Kidney glomerular epithelial cell (primary cell): ENCODE measurements around the gene TMEM200A.

Source experiments
- DNase-seq: peaks from one replicate; lab custom pipeline; 2025; lab: John Stamatoyannopoulos, UW

The TMEM200A gene

DNA sequence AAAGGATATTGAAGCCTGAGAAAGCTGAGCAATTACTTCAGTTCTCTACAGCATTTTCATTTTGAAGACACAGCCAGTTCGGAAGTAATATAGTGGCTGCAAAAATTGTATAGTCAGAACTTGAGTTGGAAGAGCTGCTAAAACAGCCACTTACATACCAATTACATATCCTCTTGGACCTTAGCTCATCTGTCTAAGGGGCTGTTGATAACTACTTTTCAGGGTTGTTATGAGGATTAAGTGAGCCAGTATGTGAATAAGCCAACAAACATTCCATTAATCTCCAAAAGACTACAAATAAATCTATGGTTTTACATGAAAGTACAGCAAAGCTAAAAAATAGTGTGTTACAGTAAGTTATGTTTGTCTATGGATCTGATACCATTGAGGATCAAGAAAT is 59.7 kb downstream of the TMEM200A start:
- no peak for DNase-seq

DNA sequence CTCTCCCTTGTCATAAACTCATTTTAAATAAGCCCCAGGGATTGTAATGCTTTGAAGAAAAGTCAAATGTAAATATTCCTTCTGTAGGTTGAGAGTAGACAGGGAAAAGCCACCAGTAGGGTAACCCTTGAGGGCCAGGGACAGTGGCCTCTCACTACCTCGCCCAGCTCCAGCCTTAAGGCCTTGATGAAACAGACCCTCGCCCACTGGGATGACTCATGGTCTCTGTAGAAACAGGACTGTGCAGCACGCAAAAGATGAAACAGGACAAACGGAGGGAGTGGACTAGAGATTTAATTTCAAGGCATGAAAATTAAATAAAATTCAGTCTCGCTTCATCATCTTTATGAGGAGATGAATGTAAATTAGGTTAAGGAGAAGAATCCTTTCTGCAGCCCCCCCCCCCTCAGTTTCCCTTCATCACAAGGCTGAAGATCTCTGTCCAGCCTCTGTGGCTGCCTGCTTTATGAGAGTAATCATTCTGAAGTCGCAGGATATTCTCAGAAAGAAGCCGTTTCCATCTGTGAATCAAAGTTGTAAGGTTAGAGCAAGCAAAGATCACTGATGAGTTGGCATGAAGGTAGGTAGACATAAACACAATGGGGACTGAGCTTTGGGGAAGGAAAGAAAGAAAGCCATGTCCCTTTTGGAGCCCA is 60.4 kb downstream of the TMEM200A start:
- DNase-seq: no peak

DNA sequence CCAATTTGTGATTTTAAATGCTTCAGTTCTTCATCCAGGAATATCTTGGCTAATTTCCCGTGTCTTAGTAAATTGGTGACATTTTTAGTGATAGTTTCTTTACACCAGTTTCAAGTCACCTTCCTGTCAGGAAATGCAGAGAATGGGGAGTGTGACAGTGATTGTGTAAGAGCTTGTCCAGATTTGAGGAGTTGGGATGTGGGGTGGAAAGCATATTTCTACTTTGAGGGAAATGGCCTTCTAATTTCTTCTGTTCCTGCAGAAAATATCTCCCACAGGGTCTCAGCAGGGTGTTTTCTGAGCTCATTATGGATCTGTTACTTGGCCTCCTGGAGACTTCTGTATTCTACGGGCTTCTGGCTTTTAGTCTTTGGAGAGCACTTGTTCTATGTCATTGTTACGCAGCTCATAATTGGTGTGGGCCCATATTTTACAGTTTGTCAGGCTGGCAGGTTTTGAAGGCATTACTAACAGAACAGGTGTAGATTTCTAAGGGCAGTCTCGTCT is 65.6 kb downstream of the TMEM200A start:
- DNase-seq: no peak

DNA sequence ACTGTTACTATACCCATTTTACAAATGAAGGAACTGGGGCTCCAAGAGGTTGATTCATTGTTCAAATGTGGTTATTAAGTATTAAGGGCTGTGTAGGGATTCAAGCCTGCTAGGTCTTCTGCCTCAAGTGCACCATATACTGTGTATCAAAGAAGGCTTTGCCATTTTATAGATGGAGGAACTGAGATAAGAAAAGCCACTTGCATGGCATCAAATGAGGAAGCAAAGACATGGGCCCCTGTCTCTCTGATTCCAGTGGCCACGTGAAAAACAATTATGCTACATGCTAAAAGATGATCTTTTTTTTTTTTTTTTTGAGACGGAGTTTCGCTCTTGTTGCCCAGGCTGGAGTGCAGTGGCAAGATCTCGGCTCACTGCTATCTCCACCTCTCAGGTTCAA is 67.0 kb downstream of the TMEM200A start:
- DNase-seq: no peak

DNA sequence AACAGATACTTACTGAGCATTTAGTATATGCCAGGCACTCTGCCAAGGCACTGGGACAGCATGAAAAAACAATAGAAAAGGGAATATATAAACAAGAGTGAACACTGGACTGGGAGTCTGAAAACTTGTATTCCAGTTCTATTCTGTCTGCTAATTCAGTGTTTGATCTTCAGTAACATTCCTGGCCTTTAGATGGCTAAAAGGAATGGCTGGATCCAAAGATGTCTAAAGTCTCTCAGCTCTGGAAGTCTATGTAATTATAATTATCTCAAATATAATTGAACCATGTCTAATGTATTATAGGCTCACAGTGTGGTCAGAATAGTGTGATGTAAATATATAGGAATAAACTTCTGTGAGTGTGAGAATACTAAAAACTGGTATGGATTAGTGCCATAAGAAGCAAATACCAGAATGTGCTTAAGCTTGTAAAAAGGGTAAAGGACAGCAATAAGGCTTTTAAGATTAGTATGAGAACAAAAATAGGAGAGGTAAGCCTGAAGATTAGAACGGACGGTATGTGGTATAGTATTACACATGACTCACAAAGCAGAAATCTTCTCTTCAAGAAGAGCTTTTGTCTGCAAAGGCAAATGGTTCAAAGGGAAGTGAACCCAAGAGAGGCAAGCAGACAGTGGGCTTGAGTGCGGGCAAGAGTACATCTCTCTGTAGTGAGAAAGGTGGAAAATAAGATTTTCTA is 68.5 kb downstream of the TMEM200A start:
- DNase-seq: no peak

DNA sequence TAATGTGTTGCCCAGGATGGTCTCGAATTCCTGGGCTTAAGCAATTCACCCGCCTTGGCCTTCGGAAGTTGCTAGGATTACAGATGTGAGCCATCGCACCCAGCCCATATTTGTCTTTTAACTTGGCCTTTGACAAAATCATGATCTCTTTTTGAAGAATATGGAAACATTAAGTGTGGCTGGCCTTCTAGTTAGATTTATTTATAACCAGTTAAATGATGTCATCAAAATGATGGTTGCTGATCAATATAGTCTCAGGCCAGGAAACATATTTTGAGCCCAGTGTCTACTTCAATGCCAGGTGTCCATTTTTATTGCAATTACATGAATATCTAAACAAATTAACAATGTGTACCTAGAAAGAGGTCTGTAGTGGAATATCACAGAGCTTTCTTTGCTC is 69.4 kb downstream of the TMEM200A start:
- DNase-seq: no peak

DNA sequence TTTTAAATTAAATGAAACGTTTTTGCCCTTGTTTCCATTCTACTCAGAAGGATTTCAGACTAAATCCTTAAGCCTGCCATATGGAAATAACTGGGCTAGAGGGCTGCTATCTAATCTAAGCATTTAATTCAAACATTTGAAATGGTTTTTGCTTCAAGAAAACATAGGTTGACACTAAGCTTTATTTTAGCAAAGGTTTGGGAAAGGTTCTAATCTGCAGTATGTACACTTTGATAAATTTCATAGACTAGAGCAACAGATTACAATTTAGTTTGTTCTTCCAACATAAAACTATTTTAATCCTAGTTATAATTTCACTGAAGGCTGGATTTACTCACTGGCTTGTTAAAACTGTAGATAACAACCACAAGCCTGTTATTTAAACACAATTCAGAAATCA is 72.1 kb downstream of the TMEM200A start:
- DNase-seq: no peak

DNA sequence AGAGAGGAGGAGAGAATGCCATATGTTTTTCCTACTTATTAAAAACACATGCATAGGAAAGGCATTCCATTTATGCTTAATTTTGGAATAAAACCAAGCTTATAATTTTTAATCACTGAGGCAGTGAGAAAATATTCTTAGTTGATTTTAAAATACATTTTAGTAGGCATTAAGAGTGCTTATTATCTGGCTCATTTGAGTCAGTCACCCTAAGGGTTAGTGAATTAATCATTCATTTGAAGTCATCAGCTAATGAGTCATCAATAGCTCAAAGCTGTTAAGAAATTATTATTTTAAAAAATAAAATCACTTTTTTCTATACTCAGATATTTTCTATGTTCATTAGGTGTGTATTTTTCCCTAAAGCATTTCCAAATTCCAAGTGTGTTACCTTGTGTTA is 81.6 kb downstream of the TMEM200A start:
- DNase-seq: no peak

DNA sequence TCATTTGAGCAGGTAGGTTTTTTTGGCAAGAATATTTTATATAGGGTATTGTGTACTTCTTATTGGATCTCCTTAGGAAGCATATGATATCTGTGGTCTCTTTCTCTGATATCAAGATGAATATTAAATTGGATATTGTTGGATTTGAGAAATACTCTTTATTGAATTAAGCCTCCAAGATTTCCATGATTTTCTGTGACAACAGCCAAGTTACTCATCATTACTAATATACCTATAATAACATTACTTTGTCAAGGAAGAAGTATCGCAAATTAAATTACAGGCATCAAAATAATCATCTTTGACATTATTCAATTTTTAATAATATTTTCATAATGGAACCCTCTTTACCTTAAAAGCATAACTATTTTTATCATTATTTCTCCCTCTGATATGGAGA is 86.5 kb downstream of the TMEM200A start:
- no peak for DNase-seq

DNA sequence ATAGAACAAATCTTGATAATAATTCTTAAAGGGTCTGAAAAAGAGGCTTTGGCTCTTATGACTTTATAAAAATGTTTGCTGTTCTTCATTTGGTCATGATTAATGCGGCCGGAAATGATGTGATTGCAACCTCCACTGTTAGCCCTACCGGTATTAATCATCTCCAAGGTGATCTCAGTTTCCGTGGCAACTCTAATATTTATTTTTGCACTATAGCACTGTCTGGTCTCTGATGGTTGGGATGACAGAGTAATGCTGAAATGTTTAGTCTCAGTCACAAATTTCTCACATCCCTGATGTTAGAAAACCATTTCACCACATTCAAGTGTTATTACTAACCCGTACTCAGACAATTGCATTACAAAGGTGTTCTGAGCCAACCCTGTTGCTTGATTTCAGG is 87.4 kb downstream of the TMEM200A start:
- no peak for DNase-seq

DNA sequence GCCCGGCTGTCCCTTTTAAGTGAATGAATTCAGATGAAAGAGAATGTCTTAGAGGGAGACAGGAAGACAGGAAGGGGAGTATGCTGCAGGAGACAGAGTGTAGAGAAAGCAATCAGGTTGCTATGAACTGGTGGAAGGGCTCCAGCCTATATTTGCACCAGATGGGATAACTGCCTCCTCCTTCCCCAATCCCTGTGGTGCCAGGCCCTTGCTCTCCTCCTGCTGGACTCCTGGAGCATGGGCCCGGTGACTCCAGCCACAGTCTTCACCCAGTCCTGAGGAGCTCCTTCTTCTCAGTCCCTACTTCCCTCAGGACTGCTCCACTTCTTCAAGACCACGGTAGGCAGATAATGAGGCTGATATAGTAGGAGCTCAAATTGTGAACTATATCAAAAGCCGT is 91.8 kb downstream of the TMEM200A start:
- no peak for DNase-seq

DNA sequence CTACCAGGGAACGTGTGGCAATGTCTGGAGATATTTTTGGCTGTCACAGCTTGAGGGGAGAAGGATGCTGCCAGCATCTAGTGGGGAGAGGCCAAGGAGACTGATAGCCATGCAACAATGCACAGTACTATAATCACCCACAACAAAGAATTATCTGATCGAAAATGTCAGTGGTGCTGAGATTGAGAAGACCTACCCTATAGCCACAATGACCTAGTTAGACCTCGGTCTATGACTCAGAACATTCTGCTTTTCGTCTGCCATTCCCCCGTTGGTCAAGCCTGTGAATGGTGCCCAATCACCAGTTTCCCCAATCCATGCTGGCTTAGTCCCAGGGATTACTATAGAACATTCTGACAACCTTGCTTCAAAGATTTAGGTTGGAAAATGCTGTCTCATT is 93.5 kb downstream of the TMEM200A start:
- DNase-seq: no peak

DNA sequence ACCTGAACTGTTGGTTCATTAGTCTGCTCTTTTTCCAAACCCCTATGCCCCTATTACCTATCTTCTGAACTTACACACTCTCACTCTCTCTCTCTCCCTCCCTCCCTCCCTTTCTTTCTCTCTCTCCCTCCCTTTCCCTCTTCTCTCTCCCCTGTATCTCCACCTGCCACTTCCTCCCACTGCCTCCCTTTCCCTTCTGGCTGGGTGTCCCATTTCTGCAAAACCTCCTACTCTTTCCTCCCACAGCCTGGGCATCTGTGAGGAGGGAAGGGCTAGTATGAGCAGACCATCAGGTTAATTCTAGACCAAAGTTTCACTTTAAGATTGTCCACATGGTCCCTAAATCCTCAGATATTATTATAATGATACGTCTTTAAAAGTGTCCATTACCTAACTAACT is 95.1 kb downstream of the TMEM200A start:
- no peak for DNase-seq

DNA sequence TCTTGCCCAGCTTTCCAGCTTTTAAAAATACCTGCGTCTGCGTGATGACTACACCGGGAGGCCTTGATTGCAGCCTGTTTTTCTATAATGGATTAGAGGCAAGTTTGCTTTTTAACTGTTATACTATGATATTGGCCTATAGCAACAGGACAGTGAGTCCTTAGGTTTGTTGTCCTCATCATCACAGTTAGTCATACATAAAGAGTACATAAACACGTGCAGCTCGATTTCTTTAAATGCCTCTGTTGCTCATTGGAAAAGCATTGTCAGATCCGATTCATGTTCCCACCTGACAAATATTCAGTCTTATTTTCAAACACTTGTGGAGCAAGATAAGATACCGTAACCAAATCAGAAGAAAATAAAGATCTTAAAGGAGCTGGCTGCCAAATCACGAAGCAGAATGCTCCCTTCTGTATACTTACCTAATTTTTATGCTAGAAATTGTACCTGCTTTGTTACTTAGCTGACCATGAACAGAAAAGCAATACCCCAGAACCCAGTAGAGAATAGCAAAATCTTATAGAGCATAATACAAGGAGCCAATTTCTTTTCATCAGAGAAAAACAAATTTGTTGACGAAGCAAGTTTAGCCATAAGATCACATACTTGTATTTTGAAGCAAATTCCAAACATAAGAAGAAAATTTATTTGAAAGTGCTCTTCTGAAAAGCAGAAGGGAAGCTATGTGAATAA is 100.4 kb downstream of the TMEM200A start:
- DNase-seq: no peak

DNA sequence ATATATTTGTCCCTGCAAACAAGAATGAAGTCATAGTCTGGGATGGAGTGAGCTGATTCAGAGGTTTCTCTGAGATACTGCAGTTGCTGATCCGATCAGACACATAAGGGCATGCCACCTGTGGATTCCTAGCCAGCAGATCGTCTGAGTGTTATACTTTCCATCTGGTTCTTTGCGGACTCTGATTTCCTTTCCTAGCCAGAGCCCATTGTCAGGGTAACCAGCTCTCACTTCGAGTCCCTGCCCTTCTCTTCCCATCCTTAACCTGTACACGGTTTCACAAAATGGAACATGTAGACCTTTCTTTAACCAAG is 100.9 kb downstream of the TMEM200A start:
- DNase-seq: no peak

DNA sequence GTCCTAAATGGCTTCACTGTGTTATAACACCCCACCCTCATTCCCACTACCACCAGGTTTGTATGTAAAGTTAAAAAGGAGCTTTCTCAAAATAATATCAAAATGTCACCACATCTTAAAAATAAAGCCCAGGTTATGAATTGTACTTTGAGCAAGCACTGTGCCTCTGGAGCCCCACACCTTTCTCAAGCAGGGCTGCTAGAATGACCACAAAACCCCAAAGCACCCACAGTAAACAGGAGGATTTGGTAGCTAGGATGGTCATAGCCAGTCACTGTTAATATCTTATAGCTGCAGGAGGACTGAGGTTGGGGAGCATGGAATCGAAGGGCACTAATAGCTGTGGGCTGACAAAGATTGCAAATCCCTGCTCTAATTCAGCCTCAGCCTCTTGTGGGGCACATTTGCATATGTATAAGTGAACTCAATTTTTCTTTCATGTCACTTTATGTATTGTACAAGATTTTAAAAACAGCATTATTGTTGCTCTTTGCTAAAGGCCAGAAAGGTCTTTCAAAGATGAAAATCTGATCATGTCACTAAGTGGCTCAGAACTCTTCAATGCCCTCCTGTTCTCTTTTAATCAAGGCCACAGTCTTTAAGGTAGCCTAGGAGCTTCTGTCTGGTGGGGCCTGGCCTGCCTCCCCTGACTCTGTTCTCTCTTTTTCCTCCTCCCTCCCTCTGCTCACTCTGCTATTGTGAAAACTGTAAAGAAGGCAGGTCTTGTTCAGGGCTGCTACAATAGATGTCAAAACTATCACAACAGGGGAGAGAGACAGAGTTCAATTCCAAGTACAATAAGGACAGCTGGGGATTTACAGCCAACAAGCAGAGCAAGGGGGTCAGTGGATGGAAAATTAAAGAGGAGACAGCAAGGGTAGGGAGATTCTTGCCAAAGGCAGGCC is 101.6 kb downstream of the TMEM200A start:
- DNase-seq: no peak

DNA sequence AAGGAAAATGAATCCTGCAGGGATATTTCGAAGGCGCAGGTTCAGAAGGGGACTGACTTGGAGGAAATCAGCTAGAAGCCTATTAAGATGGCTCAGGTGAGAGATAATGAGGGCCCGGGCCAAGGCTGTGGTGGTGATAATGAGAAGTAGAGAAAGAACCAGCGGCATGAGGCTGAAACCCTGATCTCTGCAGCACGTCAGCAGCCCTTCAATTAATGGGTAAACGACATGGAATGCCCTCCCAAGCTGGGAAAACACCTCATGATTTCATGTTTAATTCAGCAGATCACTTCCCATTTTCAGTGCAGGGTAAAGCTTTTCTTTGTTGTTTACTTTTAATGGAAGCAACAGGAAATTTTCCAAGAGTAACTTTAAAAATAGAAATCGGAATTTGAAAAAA is 104.9 kb downstream of the TMEM200A start:
- DNase-seq: no peak

DNA sequence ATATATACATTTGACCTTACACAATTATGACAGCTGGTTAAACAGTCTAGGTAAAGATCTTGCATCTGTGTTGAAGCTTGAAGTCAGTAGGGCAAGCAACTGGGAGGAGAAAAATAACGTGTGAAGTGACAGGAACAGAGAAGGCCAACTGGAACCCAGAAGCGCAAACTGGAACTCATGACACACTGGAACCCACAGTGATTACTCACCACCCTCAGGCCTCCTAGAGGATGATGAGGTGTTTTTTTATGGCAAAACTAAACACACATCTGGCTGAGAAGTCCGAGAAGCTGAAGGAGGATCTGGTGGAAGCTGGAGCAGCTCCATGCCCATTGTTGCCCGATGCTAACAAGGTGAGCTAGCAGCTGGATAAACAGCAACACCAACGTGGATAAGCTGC is 108.1 kb downstream of the TMEM200A start:
- no peak for DNase-seq

DNA sequence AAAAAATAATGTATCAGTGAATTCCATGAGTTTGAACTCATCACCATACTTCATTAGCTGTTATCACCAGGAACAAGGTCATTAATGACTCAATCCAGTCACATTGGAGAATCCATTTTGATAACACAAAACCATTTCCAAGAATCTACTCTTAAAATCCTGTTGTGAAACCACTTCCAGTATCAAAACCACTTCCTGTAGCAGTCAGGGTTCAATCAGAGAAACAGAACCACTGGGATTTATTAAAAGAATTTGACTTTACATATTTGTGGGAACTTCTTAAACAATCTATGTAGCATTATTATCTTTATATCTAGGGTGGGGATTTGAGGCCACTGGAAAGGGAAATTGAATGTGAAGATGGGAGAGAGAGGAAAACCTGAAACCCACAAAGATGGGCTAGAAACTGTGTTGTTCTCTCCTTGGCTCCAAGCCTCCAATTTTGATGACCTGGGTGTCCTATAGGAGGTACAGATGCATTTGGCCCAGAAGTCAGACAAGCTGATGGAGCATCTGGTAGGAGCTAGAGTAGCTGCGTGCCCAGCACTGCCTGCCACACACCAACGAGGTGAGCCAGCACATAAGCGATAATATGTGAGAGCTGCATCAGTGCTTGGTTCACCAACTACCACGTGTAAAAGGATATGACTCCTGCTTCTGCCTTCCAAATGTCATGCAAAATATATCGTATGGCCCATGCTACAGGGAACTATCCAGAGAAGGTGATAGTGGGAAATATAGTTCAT is 117.0 kb downstream of the TMEM200A start:
- no peak for DNase-seq

DNA sequence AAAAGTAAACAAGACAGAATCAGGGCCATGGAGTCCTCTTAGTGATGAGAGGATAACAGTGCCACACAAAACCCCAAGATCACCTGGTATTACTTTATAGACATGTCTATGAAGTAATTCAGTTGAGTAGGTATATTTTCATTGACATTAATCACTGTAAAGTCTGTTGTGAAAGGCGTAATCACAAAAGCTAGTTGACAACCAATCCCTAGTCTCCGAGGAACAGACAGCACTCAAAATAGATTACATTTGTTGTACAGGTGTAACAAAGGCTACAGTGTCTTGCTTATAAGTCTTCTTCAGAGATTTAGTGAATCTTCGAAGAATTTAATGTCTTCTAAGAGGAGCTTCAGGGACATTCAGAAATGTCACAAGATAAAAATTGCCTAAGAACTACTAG is 120.1 kb downstream of the TMEM200A start:
- DNase-seq: no peak

DNA sequence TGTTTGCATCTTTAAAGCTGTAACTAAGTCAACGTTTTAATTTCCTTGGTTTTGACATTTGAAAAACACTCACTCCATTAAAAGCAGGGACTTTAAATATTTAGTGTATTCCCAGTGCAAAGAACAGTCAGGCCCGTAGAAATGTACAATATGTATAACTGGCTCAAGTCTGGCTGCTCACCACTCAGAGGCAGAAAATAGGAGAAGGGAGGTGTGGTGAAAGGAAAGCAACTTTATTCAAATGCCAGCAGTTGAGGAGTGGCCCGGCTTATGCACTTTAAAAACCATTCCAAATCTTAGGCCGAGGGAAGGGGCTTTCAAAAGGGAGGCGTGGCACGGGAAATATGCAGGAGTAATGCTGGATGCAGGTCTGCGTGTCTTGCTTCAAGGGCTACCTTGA is 120.6 kb downstream of the TMEM200A start:
- DNase-seq: no peak

DNA sequence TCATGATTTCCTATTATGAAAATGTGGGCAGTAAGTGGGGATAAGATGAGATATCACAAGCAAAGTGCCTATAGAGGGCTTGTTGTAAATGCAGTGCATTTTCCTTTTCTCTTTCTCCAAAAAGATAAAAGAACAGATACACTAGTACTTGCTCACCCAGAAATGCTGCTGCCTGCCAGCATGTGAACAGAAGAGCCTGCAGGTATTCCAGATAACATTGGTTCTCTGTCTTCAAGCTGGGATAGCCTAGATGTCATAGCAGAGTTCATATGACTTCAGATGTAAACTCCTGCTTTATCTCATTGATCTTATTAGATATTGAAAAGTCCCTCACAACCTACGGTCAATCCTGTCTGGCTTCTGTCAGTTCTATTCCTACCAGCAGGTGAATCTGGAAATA is 123.7 kb downstream of the TMEM200A start:
- DNase-seq: no peak
